Muscle layer of colon (tissue), 2 donors: Measurements from ENCODE around the gene CXCL12.

Experiments used
- H3K27ac ChIP-seq: one replicate; pipeline ENCODE4 v1.7.0; 2013; ENCODE audit warnings: low read depth, mild to moderate bottlenecking, low read length, moderate library complexity
- H3K27me3 ChIP-seq, 2 donors: one replicate each; pipeline ENCODE4 v1.7.0; 2013; ENCODE audit warnings: low read length in 2 of 2, mild to moderate bottlenecking in 2 of 2; ENCODE audit not compliant: insufficient read depth in 2 of 2, control insufficient read depth in 1 of 2
- H3K36me3 ChIP-seq: one replicate; pipeline ENCODE4 v1.7.0; 2013; ENCODE audit warnings: mild to moderate bottlenecking, low read length; ENCODE audit not compliant: insufficient read depth
- H3K4me1 ChIP-seq: one replicate; pipeline ENCODE4 v1.7.0; 2013; ENCODE audit warnings: mild to moderate bottlenecking, low read length; ENCODE audit not compliant: insufficient read depth
- H3K4me3 ChIP-seq, 2 donors: one replicate each; pipeline ENCODE4 v1.7.0; 2013; ENCODE audit warnings: low read length in 2 of 2, low read depth in 1 of 2, mild to moderate bottlenecking in 1 of 2, moderate library complexity in 1 of 2
- H3K9ac ChIP-seq: one replicate; pipeline ENCODE4 v1.7.0; 2013; ENCODE audit warnings: low read length
- H3K9me3 ChIP-seq: one replicate; pipeline ENCODE4 v1.7.0; 2013; ENCODE audit warnings: mild to moderate bottlenecking, low read length
- donor health status: abdominal sarcoma.
- donor health status: Adenocarcinoma of cecum.

Gene CXCL12

GRCh38 chr10:44369854-44370253 lies 15.0 kb downstream of the CXCL12 start:
- peaks cover 9% of the 10 kb centered on the region for H3K36me3 ChIP-seq
- no peaks in the 10 kb centered on the region for H3K9me3 ChIP-seq
- no peaks in the 10 kb centered on the region for H3K4me1 ChIP-seq
- H3K27me3 ChIP-seq: no peaks in the 10 kb centered on the region
- no peak overlapping the region for H3K4me3 ChIP-seq
- no peak overlapping the region for H3K9ac ChIP-seq
- no peak overlapping the region for H3K27ac ChIP-seq

- no peaks in the 10 kb centered on the region for H3K9me3 ChIP-seq
- H3K4me3 ChIP-seq: no peak overlapping the region
- no peak overlapping the region for H3K9ac ChIP-seq
- H3K36me3 ChIP-seq: peaks cover 9% of the 10 kb centered on the region
- H3K27ac ChIP-seq: no peak overlapping the region
- no peaks in the 10 kb centered on the region for H3K4me1 ChIP-seq
- no peaks in the 10 kb centered on the region for H3K27me3 ChIP-seq
Measured at GRCh38 chr10:44369296-44369695, 15.6 kb downstream of the CXCL12 start.

GRCh38 chr10:44368637-44369036 lies 16.3 kb downstream of the CXCL12 start:
- Histone ChIP-seq H3K9me3 (no peaks in the 10 kb centered on the region), H3K36me3 (peaks cover 9% of the 10 kb centered on the region), H3K27me3 (no peaks in the 10 kb centered on the region), H3K4me3 (no peak overlapping the region), H3K27ac (no peak overlapping the region), H3K9ac (no peak overlapping the region), H3K4me1 (no peaks in the 10 kb centered on the region)

- no peaks in the 10 kb centered on the region for H3K4me1 ChIP-seq
- H3K27ac ChIP-seq: no peak overlapping the region
- no peak overlapping the region for H3K4me3 ChIP-seq
- peaks cover 5% of the 10 kb centered on the region for H3K36me3 ChIP-seq
- no peaks in the 10 kb centered on the region for H3K27me3 ChIP-seq
- no peak overlapping the region for H3K9ac ChIP-seq
- no peaks in the 10 kb centered on the region for H3K9me3 ChIP-seq
Measured at GRCh38 chr10:44366941-44367630, 17.8 kb downstream of the CXCL12 start.

GRCh38 chr10:44364566-44364965 lies 20.3 kb downstream of the CXCL12 start:
- Histone ChIP-seq H3K27me3 (no peaks in the 10 kb centered on the region), H3K9ac (no peak overlapping the region)

DNA sequence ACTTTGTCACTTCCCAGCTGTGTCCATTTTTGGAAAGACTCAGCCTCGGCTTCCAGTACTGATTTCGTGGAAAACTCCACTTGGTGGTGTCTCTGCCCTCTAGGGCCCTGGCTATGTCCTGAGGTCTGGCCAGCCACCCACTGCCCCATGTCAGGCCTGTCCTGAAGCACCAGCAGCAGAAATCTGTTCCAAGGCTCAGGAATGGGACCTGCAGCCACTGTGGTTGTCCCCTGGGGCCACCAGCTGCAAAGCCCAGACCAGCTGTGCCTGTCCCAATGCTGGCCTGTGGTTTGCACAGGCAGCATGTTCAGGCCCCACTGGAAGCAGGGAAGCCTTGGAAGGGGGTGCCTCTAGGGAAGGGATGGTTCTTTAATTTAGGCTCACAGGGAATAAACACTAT lies 21.2 kb downstream of the CXCL12 start:
- Histone ChIP-seq H3K9ac (no peak overlapping the region), H3K9me3 (no peaks in the 10 kb centered on the region), H3K4me3 (no peak overlapping the region), H3K27ac (no peak overlapping the region), H3K27me3 (no peaks in the 10 kb centered on the region), H3K4me1 (no peaks in the 10 kb centered on the region), H3K36me3 (no peaks in the 10 kb centered on the region)

More at GRCh38 chr10:44364566-44364965, 20.3 kb downstream of the CXCL12 start:
- Histone ChIP-seq H3K36me3 (no peaks in the 10 kb centered on the region), H3K4me1 (no peaks in the 10 kb centered on the region), H3K4me3 (no peak overlapping the region), H3K9me3 (no peaks in the 10 kb centered on the region), H3K27ac (no peak overlapping the region)

- H3K4me3 ChIP-seq: no peak overlapping the region
Measured at GRCh38 chr10:44362866-44363711, 21.8 kb downstream of the CXCL12 start.

DNA sequence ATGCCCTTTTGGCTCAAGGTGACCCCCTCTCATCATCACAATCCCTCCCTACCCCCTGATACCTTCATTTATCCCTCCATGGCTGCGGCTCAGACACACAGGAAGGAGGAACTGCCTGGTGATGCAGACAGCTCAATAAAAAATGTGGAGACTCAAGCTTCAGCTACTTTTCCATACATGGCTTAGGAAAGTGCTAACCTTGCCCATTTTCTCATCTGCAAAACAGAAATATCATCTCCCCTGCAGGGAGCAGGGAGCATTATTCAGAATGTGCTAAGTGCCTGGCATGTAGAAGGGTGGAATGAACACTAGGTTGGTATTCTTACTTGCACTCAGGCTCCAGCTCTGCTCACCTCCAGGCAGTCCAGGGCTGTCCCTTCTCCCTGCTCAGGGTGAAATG lies 23.8 kb downstream of the CXCL12 start:
- H3K36me3 ChIP-seq: no peaks in the 10 kb centered on the region
- no peaks in the 10 kb centered on the region for H3K9me3 ChIP-seq
- no peak overlapping the region for H3K27ac ChIP-seq
- no peak overlapping the region for H3K9ac ChIP-seq
- peaks cover 9% of the 10 kb centered on the region for H3K4me1 ChIP-seq
- H3K4me3 ChIP-seq: no peak overlapping the region
- no peaks in the 10 kb centered on the region for H3K27me3 ChIP-seq

More at GRCh38 chr10:44362866-44363711, 21.8 kb downstream of the CXCL12 start:
- peaks cover 5% of the 10 kb centered on the region for H3K4me1 ChIP-seq
- H3K9ac ChIP-seq: no peak overlapping the region
- no peak overlapping the region for H3K27ac ChIP-seq
- H3K27me3 ChIP-seq: no peaks in the 10 kb centered on the region
- H3K9me3 ChIP-seq: no peaks in the 10 kb centered on the region
- no peaks in the 10 kb centered on the region for H3K36me3 ChIP-seq

DNA sequence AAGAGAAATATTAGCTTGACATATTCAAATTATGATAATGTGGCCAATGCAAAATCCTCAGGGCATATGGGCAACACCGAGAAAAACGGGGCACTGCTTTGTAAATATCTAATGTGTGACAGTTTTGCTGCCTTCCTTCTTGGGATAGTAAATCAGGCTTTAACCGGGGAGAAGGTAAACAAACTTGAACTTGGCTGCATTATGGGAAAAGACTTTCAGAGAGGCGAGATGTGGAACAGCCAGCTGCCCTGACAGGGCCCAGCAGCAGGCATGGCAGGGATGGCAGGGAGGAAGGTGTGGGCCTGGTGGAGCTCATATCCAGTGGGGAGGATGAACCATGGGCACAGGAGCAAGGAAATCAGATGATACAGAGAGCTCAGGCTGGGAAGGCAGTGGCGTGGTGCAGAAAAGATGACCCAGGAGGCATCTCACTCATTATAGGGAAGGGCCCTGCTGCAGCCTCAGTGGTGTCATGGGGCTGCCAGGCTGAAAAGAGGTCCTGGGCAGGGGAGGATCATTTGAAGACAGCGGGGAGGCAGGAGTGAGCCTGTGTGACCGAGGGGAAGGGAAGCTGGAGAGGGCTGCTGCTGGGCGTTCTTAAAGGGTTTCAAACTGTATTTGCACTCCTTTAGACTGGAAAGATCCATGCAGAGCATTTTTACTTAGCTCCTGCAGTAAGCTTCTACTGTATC lies 26.7 kb downstream of the CXCL12 start:
- Histone ChIP-seq H3K9ac (no peak overlapping the region), H3K27ac (no peak overlapping the region), H3K36me3 (no peaks in the 10 kb centered on the region), H3K4me3 (no peak overlapping the region), H3K27me3 (no peaks in the 10 kb centered on the region), H3K9me3 (no peaks in the 10 kb centered on the region), H3K4me1 (peaks cover 9% of the 10 kb centered on the region)

DNA sequence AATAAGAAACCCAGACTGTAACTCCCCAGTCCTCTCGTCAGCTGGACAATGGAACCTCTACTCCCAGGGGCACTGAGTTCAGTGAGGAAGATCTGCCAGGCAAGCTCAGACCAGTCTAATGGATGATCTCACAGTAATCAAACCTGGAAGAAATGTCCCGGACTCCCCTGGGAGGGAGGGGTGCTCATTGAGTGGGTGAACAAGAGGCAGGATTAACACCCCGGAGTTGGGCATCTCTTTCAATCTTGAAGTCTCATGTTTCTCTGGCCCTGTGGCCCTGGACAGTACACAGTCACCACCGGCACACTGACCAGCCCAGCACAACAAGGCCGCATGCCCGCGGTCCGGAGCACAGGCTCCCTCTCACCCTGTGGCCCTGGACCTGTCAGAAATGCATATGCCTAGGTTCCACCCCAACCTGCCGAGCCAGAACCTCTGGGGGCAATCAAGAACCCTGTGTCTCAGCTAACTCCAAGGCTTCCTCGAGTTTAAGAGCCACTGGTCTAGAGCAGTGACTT lies 27.8 kb downstream of the CXCL12 start:
- Histone ChIP-seq H3K27me3 (no peaks in the 10 kb centered on the region), H3K4me1 (peaks cover 15% of the 10 kb centered on the region), H3K9me3 (no peaks in the 10 kb centered on the region), H3K36me3 (no peaks in the 10 kb centered on the region), H3K9ac (no peak overlapping the region), H3K4me3 (no peak overlapping the region), H3K27ac (no peak overlapping the region)
